ENCODE measurements around the gene ABCA12.

- TF ChIP-seq CTCF (IDR thresholded peaks at IDR 0.05; ENCODE audit: low read depth, low read length) = no peak
- no peak for TF ChIP-seq EZH2phosphoT487 (IDR thresholded peaks at IDR 0.05; ENCODE audit: low read depth)
These were observed 55.3 kb downstream of the ABCA12 start for GRCh38 chr2:215083146-215083545.
